HG03280 (cell line): ENCODE measurements around the gene TRAPPC6A.
A peak's percentile ranks its signal among the peaks of the same experiment; 100 is the strongest.

Source experiments
- ATAC-seq: cut with Tn5 transposase; IDR thresholded peaks from one replicate; pipeline ENCODE4 v1.9.1; 2021; ENCODE audit warnings: mild to moderate bottlenecking, moderate library complexity; ENCODE audit not compliant: unreplicated experiment

The TRAPPC6A gene

DNA sequence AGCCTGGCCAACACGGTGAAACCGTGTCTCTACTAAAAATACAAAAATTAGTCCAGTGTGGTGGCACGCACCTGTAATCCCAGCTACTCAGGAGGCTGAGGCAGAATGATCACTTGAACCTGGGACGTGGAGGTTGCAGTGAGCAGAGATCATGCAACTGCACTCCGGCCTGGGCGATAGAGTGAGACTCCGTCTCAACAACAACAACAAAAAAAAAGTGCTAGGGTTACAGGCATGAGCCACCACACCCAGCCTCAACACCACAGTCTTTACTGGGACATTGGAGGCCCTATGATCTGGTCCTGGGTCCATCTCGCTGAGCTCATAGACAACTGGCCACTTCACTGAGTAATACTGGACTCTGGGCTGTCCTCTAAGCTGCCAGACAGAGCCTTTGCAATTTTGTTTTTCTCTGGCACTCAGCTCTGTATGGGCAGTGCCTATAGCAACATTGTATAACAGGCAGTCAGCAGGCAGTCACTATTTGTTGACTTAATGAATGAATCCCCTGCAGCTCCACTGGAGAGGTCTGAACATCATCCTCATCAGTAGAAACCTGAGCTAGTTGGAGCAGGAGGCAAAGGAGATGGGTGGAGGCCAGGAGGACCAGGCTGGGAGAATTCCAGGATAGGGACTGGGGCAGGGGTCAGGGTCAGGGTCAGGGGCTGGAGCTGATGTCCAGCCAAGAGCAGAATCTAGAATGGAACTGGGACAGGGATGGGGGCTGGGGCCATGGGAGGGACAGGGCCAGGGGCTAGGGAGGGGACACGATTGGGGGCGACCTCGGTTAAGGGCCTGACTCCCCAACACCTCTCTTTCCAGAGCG lies 8.7 kb upstream of the TRAPPC6A start:
- ATAC-seq: no peak

DNA sequence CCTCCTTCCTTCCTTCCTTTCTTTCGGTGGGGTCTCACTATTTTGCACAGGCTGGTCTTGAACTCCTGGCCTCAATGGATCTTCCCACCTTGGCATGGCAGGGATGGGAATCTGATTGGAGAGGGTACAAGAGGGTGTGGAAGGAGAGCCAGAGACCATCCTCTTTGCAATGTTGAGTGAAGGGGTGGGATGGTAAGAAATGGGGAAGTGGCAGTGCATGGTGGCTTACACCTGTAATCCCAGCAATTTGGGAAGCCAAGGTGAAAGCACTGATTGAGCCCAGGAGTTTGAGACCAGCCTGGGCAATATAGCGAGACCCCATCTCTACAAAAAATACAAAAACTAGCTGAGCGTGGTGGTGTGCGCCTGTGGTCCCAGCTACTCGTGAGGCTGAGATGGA lies 6.1 kb upstream of the TRAPPC6A start:
- no peak for ATAC-seq

DNA sequence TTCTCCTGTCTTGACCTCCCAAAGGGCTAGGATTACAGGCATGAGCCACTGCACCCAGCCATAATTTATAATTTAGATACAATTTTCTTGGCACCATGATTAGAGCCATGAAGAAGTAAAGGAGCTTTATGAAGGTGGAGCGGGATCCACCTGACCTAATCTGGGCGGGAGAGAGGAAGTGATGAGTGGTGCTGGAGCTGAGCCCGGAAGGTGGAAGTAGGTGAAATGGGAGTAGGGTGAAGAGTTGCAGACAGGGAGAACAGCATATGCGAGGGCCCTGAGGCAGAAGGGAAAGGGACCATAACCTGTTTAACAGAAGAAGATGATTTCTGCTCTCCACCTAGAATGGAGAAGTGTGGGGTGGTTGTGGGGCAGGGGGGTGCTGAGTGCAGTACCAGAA lies 4.7 kb upstream of the TRAPPC6A start:
- no peak for ATAC-seq

DNA sequence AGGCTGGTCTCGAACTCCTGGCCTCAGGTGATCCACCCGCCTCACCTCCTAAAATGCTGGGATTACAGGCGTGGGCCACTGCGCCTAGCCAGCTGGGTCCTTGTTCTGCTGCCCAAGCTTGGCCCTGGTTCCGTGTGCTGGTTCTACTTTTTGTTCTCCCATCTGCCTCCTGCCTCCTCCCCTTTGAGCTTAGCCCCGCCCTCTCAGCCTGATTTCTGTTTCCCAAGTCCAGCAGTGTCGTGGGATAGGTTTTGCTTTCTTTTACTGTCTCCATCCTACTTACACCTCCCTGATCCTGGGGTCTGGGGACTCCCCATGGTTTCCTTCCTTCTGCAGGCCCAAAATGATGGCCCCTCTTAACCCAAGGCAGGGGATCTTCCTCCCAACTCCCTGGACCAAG lies 2.9 kb upstream of the TRAPPC6A start:
- no peak for ATAC-seq

DNA sequence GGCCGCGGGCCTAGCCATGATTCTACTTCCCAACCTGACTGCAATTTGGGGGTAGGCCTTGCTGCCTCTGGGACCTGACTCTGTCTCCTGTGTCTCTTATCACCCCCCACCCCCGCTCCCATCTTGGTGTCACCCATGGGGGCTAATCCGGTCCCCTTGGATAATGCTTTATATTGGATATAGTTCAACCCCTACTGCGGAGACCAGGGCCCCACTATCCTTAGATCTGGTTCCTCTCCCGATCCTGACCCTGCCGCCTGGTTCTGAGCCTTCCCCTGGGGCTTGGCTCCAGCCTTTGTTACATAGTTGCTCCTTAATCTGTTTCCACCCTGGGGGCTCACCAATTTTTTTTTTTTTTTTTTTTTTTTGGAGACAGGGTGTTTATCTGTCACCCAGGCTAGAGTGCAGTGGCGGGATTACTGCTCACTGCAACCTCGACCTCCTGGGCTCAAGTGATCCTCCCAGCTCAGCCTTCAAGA lies 1.9 kb upstream of the TRAPPC6A start:
- ATAC-seq: no peak

DNA sequence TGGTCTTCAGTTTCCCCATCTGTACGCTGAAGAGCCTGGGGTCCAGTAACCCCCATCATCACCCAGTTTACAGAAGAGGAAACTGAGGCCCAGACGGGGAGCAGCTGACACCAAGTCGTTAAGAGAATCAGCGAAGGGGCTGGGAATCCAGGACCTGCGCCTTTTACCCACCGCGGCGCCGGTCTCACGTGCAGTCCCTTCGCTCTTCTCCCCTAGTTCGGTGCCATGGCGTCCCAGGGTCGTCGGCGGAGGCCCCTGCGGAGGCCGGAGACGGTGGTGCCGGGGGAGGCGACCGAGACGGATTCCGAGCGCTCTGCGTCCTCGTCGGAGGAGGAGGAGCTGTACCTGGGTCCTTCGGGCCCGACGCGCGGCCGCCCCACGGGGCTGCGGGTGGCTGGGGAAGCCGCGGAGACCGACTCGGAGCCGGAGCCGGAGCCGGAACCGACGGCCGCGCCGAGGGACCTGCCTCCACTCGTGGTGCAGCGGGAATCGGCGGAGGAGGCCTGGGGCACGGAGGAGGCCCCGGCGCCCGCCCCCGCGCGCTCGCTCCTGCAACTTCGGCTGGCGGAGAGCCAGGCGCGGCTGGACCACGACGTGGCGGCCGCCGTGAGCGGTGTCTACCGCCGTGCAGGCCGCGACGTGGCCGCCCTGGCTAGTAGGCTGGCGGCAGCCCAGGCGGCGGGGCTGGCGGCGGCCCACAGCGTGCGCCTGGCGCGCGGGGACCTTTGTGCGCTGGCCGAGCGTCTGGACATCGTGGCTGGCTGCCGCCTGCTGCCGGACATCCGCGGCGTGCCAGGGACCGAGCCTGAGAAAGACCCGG lies 1.2 kb upstream of the TRAPPC6A start:
- no peak for ATAC-seq

DNA sequence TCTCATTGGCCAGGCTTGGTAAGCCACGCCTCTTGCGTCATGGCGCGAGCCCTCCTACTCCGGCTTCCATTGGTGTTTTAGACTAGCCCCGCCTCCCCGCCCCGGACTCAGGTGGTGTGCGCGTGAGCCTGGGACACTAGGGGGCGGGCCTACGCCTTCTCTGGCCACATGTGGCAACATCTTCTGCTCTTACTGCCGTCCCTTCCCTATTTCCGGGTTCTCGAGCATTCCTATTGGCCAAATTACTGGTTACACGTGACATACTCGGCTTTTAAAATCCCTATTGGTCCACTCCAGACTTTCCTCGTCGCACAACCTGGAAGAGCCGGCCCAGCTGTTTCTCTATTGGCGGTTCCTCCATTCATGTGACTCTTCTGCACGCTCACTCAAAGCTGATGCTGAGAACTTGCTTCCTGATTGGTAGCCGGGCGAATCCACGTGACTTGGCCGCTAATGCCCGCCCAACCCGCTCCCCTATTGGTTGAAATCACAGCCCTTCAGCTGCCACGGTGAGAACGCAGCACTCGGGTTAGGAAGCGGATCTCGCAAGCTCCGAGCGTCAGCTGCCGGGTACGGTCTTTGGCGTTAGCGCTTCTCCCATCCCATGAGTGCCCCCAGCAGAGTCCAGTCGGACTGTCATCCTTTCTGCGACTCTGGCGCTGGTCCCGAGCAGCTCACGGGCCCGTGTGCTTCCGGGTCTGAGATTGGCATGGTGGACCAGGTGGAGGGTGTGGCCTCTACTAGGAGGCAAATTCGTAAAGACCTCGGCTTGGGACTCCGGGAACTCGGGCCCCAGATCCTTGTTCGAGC lies 430 bp upstream of the TRAPPC6A start, which contains the start of gene BLOC1S3:
TSS of gene BLOC1S3 (plus strand) at position 523 of the 810 bp plus-strand sequence. CDS start 513 bp downstream, outside the sequence.
- ATAC-seq: peak; percentile 78

DNA sequence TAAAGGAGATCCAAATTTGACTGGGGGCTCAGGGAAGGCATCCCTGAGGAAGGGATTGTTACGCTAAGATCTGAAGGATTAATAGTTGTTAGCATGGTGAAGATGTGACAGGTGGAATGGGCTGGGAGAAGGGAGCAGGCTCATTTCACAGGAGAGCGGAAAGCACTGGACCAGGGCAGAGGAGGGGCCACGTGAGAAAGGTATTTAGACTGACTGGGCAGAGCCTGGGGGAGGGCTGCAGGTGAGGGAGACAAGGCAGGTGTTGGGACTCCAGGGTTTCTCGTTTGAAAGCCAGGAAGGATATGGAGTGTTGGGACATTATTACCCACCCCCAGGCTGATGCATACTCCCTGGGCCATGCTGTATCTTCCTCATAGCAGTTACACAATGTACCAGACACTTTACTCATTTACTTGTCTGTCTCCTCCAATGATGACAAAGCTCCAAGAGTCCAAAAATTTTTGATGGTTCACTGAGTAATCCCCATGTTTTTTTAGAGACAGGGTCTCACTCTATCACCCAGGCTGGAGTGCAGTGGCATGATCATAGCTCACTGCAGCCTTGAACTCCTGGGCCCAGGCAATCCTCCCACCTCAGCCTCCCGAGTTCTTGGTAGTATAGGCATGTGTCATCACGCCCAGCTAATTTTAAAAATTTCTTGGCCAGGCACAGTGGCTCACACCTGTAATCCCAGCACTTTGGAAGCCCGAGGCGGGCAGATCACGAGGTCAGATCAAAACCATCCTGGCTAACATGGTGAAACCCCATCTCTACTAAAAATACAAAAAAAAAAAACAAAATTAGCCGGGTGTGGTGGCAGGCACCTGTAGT lies 2.3 kb downstream of the TRAPPC6A start:
- ATAC-seq: no peak

DNA sequence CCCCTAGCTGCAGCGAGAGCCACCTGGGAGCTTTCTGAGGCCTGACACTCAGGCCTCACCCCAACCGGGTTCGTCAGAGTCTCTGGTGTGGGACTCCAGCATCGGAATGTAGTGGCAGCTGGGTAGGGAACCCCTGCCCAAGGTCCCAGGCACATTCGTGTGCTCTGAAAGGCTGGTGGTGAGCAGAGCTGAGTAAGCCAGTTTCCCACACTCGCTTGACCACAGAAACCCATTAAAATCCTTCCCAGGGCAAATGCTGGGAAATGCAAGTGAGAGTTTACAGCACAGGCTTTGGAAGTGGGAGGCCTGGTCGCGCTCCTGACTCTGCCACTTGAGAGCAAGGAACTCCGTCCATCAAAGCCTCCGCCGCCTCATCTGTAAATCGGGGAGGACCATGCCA lies 4.2 kb downstream of the TRAPPC6A start:
- no peak for ATAC-seq

DNA sequence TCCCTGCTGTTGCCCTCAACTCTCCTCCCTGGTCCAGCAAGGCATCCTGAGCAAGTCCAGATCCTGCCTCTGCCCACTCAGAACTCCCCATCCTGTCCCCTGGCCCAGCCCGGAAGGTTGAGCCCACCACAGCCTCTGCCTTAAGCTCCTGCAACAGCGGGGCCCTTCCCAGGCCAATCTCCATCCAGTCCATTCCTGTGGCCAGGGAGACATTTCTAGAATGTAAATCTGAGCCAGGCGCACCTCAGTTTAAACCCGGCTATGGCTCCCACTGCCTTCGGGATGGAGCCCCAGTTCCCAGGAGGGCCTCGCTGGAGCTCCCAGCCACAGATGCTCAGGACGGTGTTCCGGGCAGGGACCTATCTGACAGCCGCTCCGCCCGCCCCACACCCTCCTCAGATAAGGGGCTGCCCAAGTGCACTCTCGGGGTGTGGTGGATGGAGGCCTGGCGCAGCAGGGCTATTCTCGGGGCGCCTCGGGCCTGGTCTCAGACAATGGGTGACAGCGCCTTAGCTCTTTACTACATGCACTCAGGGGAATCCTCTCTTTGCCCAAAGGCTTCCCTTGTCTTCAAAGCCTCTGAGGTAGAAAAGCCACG lies 5.3 kb downstream of the TRAPPC6A start:
- ATAC-seq: no peak

DNA sequence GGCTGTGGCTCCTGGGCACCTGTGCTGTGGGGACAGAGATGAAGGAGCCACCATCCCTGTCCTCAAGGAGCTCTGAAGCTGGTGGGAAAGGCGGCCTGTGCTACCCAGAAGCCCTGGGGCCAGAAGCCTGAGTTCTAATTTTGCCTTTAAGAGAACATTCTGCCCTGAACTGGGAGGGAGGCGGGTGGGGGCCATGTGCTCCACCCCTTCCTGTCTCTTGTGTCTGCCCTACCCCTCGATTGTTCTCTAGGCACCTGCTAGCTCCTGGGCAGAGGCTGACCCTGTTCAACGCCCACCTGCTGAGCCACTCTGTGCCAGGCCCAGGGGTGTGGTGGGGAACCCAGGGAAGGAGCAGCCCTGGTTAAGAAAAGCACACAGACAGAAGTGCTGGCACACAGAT lies 5.9 kb downstream of the TRAPPC6A start:
- ATAC-seq: no peak

DNA sequence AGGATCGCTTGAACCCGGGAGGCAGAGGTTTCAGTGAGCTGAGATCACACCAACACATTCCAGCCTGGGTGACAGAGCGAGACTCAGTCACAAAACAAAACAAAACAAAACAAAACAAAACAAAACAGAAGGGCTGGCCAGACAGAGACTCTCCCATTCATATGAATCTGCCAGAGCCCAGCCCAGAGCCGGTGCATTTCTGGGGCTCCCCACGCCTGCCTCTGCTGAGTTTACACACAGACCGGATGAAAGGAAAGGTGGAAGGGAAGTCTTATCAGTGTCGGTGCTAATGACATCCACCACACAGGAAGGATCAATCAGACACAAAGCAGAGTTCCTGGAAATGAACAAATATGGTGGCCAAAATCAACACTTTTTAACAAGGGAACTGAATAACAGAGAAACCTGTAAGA lies 6.8 kb downstream of the TRAPPC6A start:
- ATAC-seq: no peak

DNA sequence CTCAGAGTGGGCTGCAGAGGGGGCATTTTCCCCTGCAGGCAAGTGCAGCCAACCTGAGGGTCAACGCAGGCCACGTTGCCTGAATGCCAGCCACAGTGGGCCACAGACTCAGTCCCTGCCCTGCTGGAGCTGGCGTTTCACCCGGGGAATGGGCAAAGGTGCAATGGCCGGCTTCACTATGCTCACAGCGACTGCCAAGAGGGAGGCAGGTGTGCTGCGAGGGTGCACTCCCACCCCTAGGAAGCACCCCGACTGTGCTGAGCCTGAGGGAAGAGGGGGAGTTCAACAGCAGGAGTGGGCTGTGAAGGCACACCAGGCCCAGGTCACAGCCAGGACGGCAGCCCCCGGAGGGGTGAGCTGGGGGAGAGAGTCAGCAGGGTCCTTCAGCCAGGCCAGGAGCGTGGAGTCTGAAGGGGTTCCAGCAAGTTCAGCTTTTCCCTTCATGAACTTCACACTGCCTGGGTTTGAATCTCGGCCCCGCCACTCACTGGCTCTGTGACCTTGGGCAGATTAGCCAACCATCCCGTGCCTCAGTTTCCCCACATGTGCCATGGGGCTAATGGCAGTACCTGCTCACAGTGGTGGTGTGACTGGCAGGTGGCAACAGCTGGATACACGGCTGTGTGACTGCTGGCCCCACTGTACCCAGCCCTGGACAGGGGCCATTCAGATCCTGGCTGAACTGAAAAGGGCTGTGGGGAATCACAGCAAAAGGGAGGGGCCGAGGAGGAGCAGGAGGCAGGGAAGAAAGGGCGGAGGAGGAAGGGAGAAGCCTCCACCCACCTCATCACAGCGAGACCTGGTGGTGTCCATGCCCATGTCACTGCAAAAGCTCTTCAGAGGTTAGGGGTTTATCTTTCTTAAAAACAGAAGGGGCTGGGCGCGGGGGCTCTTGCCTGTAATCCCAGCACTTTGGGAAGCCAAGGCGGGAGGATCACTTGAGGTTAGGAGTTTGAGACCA lies 7.6 kb downstream of the TRAPPC6A start:
- ATAC-seq: no peak

DNA sequence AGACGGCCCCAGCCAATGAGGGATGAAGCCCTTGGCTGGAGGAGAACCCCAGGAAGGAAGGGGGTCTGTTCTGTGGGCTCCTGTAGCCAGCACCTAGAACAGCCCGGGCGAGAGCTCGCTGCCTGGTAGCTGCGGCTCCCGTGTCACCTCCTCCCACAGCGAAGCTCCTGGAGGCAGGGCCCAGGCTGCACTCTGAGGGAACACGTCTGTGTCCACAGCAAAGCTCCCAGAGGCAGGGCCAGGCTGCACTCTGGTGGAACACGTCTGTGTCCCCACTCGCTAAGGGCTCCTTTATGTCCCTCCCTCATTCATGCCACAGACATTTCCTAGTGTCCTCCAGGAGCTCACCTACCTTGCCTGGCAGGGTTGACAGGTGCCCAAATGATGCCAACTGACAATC lies 8.4 kb downstream of the TRAPPC6A start:
- ATAC-seq: no peak

DNA sequence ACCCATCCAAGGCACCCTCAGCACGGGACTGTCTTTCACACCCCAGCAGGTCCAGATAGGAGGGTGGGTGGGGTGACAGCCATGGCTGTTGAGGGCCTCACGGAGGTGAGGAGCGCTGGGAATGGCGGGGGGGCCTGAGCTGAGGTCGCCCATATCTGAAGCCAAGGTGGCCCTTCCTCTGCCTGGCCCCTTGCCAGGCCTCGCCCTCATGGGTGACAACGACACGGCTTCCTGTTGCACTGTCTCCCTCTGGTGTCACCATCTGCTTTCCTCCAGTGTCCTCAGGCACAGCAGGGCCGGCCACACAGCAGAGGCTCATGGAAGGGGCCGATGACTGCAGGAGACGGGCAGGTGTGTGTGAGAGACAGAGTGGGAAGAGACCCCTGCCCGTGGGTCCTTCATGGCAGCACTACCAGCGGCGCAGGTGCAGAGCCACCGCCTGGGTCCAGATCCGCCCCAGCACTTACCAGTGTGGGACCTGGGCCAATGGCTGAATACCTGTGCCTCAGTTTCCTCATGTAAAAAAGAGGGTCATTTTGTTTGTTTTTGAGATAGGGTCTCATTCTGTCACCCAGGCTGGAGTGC lies 9.2 kb downstream of the TRAPPC6A start:
- no peak for ATAC-seq

DNA sequence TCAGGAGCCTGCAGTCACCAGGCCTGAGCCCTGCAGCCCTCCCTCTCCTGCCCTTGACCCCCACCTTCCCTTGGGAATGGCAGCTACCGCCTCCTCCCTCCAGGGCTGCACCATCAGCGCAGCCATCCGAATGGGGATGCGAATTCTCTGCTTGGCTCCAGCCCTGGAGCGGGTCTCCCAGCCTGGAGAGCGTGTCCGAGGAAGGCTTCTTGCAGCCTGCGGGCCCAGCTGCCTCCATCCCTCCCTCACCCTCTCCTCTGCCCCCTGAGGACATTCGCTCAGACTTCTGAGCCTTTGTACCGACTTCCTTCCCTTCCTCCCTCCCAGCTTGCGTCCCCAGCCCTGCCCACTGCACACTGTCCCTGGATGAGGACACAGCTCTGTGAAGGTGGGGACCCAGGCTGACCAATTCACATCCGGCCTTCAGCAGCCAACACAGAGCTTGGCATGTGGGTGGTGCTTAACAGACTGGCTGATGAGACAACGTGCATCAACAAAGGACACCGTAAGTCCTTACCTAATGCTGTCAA lies 11.2 kb downstream of the TRAPPC6A start:
- no peak for ATAC-seq

DNA sequence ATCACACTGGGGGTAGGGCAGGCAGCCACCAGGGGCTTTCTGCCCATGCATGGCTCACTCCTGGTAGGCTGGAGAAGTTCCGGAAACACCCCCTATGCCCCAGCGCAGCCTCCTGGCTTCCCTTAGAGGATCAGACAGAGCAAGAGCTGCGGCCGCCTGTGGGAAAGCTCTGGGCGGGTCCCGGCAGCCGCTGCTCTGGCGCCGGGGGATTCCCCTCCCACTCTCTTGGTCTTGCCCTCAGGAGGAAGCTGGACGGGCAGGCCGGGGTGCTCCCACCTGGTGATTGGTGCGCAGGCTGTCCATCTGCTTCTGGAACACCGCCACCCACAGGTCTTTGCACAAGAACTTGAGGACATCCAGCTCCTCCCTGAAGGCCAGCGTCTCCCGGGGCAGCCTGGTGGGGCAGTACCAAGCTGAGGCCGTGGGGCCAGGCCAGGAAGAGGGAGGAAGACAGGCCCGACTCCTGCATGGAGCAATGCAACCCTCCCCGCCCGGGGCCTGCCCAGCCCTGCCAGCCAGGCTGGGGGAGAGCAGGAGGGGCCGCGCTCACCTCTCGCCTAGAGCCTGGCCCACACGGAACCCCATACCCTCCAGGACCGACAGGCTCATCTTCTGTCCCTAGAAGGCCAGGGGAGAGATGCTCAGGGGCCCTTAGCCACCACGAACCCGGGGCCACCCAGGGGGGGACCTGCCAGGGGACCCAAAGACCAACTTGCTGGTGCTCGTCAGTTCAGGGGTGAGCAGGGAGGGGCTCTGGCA lies 13.3 kb downstream of the TRAPPC6A start:
- peak; percentile 80 for ATAC-seq
